ENCODE measurements around the gene DEFB132. TPM values are rescaled to one million over a fixed set of nuclear protein-coding genes. Genes with fewer than 3 reads are reported as not detected.
A peak's percentile ranks its signal among the peaks of the same experiment; 100 is the strongest.

The DEFB132 gene
- total and polyA plus RNA-seq, 2 of the 13 experiments (the other 11 are each of a cell fraction or from before 2014, with no cell fraction given) = not detected

DNA sequence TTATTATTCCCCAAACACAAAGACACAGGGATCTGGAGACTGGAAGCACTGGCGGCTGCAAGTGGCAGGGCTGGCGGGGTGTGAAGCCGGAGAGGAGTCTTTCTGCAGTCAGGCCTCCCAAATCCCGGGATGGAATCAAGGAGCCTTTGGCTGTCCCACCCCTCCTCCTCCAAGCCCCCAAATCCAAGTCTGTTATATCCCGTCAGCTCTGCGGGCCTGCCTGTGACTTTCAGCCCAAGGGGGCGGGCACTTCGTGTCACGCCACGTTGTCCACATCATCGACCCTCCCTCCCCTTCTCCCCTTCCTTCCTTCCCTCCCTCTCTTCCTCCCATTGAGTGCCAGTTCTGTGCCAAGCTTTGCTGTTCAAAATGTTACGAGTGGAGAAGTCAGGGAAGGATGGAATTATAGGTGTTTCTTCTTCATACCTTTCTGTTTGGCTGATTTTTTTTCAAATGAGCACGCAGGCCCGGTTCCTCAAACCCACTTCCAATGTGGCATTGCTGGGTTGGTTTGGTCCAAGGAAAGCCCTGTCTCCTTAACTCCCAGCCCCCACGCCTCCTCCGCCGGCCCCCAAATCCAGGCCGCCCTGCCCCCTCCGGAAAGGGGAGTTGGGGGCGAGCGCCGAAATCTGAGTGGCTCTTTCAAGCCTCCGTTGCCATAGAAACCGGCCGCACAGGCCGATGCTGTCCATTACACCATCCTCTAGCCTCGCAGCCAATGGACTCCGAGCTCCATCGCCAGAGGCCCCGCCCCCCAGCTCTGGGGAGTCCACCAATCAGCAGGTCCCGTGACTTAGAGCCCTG is 52.5 kb downstream of the DEFB132 start (continued):
- TF ChIP-seq, protein P1, sequence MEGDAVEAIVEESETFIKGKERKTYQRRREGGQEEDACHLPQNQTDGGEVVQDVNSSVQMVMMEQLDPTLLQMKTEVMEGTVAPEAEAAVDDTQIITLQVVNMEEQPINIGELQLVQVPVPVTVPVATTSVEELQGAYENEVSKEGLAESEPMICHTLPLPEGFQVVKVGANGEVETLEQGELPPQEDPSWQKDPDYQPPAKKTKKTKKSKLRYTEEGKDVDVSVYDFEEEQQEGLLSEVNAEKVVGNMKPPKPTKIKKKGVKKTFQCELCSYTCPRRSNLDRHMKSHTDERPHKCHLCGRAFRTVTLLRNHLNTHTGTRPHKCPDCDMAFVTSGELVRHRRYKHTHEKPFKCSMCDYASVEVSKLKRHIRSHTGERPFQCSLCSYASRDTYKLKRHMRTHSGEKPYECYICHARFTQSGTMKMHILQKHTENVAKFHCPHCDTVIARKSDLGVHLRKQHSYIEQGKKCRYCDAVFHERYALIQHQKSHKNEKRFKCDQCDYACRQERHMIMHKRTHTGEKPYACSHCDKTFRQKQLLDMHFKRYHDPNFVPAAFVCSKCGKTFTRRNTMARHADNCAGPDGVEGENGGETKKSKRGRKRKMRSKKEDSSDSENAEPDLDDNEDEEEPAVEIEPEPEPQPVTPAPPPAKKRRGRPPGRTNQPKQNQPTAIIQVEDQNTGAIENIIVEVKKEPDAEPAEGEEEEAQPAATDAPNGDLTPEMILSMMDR (CRISPR knock-in tag; IDR thresholded peaks at IDR 0.05) = 0 out of 2 replicates have a peak, but pooled peaks have one; percentile 3
- TF ChIP-seq MAFF (IDR thresholded peaks at IDR 0.05; ENCODE audit: low read depth, low read length) (no peak), KMT2A (CRISPR knock-in tag; IDR thresholded peaks at IDR 0.05) (no peak), RNF2 (conservative IDR thresholded peaks at IDR 0.05; ENCODE audit: low read depth) (no peak), THAP9 (CRISPR knock-in tag; IDR thresholded peaks at IDR 0.05; ENCODE audit: borderline replicate concordance) (peak; percentile 75), PBX3 (CRISPR knock-in tag; IDR thresholded peaks at IDR 0.05; ENCODE audit: borderline replicate concordance) (no peak), ZNF550 (CRISPR knock-in tag; IDR thresholded peaks at IDR 0.05; ENCODE audit: borderline replicate concordance) (no peak), GABPA (IDR thresholded peaks at IDR 0.05; ENCODE audit: low read depth, low read length) (no peak), GABPA (CRISPR knock-in tag; IDR thresholded peaks at IDR 0.05; ENCODE audit: low read depth) (no peak), ZNF446 (CRISPR knock-in tag; IDR thresholded peaks at IDR 0.05) (no peak), ZNF850 (CRISPR knock-in tag; conservative IDR thresholded peaks at IDR 0.05) (no peak), ZNF329 (CRISPR knock-in tag; IDR thresholded peaks at IDR 0.05; ENCODE audit: low read depth) (no peak), POGZ (CRISPR knock-in tag; IDR thresholded peaks at IDR 0.05) (peak; percentile 77), FOXP4 (CRISPR knock-in tag; IDR thresholded peaks at IDR 0.05) (peak; percentile 75)
- TF ChIP-seq, protein P2, sequence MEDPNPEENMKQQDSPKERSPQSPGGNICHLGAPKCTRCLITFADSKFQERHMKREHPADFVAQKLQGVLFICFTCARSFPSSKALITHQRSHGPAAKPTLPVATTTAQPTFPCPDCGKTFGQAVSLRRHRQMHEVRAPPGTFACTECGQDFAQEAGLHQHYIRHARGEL (CRISPR knock-in tag; IDR thresholded peaks at IDR 0.05) = peak; percentile 70; the same call in 1 of the 2 replicates
- TF ChIP-seq, protein P3, sequence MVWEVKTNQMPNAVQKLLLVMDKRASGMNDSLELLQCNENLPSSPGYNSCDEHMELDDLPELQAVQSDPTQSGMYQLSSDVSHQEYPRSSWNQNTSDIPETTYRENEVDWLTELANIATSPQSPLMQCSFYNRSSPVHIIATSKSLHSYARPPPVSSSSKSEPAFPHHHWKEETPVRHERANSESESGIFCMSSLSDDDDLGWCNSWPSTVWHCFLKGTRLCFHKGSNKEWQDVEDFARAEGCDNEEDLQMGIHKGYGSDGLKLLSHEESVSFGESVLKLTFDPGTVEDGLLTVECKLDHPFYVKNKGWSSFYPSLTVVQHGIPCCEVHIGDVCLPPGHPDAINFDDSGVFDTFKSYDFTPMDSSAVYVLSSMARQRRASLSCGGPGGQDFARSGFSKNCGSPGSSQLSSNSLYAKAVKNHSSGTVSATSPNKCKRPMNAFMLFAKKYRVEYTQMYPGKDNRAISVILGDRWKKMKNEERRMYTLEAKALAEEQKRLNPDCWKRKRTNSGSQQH (CRISPR knock-in tag; IDR thresholded peaks at IDR 0.05; ENCODE audit: low read depth) = no peak
- TF ChIP-seq, protein P4, sequence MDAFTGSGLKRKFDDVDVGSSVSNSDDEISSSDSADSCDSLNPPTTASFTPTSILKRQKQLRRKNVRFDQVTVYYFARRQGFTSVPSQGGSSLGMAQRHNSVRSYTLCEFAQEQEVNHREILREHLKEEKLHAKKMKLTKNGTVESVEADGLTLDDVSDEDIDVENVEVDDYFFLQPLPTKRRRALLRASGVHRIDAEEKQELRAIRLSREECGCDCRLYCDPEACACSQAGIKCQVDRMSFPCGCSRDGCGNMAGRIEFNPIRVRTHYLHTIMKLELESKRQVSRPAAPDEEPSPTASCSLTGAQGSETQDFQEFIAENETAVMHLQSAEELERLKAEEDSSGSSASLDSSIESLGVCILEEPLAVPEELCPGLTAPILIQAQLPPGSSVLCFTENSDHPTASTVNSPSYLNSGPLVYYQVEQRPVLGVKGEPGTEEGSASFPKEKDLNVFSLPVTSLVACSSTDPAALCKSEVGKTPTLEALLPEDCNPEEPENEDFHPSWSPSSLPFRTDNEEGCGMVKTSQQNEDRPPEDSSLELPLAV (CRISPR knock-in tag; conservative IDR thresholded peaks at IDR 0.05; ENCODE audit: low read depth) = no peak

All from HepG2 (cell line).